NCI-H1417 treated with DMSO at 0.1 percent for 48 hours (cell line): ENCODE measurements around the gene BRSK1.
A peak's percentile ranks its signal among the peaks of the same experiment; 100 is the strongest.

Experiments used
- DNase-seq: peaks from one replicate; lab custom pipeline; 2025; lab: John Stamatoyannopoulos, UW

Gene BRSK1

DNA sequence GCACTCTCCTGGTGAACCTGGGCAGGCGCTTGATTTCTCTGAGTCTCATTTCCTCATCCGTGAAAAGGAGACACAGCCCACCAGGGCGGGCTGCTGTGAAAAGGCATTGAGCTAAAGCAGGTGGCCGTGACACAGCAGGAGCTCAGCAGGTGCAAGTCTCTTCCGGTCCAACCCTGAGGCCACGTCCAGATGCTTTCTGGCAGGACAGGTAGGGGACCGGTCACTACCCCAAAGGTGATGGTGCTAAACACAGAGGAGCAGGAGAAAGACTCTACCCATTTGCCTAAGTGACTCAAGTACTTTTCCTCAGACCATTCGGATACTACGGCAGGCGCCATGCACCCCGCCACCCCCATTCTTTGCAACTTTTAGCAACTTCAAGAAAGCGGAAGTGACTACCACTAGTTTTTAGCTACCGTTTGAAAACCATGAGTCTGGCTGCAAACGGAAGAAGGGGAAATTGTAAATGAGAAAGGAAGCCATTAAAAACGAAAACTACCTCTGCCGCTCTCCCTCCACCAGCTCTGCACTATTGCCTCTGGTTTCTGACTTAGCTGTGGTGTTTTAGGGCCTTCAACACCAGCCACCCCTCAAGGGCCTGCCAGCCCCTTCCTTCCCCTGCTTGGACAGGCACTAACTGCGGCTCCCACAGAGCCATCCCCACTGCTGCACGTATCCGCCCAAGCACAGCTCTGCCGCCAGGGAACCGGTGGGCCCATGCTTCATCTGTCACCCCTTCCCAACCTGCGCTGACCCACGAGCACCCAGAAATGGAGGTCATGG lies 29.8 kb upstream of the BRSK1 start:
- DNase-seq: peak; percentile 20

GRCh38 chr19:55254625-55254977 lies 29.2 kb upstream of the BRSK1 start:
- no peak for DNase-seq

GRCh38 chr19:55255618-55256423 lies 28.0 kb upstream of the BRSK1 start:
- no peak for DNase-seq

DNA sequence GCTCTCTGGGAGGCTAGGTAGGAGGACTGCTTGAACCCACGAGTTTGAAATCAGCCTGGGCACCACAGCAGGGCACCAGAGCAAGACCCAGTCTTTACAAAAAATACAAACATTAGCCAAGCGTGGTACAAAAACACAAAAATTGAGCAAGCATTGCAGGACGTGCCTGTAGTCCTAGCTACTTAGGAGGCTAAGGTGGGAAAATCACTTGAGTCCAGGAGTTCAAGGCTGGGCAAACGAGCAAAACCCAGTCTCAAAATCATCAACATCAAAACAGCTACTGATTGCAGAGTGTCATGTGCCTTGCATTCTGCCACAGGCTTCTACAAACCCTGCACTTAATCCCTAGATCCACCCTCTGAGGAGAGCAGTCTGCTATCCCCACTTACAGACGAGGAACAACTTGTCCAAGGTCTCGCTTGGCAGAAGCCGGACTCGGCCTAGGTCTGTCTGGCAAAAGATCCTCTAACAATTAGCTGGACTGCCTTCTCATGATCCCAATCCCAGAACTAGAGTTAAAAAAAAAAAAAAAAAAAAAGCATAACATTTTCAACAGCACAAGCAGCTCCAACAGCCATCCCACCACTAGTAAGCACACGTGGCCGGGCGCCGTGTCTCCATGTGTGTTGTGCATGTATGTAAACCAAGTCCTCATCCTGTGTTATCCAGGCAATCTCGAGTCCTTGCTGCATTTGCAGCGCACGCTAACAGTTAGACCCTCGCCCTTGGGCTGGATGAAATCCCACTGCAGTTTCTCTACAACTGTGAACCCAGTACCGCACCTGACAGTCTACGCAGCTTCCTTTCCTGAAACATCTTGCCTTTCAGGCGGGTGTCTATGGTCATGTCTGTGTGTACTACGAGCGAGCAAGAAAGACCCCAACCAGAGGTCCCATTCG lies 27.0 kb upstream of the BRSK1 start:
- DNase-seq: no peak

- DNase-seq: no peak
These were observed 26.1 kb upstream of the BRSK1 start for GRCh38 chr19:55257461-55258420.

DNA sequence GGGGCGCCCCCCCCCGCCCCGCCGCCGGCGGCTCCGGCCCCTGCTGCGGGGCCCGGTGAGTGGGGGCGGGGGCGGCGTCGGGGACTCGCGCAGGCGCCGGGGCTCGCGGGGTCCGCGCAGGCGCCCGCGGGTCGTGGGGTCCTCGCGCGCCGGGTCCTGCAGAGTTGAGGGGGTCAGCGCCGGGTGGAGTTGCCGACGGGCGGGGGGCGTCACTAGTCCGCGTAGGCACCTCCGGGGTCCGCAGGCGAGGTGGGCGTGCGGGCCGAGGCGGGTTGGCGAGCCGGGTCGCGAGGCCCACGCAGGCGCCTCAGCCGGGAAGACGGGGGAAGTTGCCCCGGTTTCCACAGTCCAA lies 25.3 kb upstream of the BRSK1 start:
- no peak for DNase-seq

- DNase-seq: peak; percentile 96
These were observed 24.8 kb upstream of the BRSK1 start, which contains the start of gene PPP6R1 for GRCh38 chr19:55258828-55259539. Gene PPP6R1, minus strand, starts transcription at chr19:55259017. Its CDS starts 11,914 bp downstream, at chr19:55247103.

DNA sequence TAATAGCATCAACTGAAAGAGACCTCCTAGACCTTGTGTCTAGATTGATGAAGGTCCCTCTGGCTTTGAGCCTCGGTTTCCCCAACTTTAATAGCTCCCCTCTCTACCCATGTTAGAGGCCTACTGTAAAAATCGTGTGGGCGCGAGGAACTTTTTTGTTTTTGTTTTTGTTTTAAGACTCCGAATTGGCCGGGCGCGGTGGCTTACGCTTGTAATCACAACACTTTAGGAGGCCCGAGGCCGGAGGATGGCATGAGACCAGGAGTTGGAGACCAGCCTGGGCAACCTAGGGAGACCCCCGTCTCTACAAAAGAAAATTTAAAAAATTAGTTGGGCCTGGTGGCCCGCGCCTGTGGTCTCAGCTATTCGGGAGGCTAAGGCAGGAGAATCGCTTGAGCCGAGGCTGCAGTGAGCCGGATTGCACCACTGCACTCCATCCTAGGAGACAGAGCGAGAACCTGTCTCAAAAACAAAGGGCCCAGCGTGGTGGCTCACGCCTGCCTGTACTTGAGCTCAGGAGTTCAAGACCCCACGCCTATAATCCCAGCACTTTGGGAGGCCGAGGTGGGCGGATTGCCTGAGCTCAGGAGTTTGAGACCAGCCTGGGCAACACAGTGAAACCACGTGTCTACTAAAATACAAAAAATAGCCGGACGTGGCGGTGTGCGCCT lies 24.1 kb upstream of the BRSK1 start:
- DNase-seq: no peak

GRCh38 chr19:55261671-55262126 lies 22.1 kb upstream of the BRSK1 start:
- DNase-seq: no peak

DNA sequence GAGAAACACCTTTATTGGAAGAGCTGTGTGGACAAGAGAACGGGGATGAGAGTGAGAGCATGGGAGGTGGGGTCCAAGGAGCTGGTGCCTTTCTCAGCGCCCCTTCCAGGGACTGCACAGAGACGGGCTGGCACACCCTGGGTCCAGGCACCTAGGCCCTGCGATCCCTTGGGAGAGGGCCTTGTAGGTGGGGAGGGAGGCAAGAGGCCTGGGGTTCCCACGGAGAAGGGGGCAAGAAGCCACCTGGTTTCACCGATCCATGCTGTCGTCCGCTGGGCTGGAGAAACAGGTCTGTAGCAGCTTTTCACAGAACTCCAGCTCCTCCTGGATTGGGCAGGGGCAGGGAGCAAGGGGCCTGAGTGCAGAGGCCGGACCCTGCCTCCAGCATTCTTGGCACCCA lies 21.4 kb upstream of the BRSK1 start:
- no peak for DNase-seq

DNA sequence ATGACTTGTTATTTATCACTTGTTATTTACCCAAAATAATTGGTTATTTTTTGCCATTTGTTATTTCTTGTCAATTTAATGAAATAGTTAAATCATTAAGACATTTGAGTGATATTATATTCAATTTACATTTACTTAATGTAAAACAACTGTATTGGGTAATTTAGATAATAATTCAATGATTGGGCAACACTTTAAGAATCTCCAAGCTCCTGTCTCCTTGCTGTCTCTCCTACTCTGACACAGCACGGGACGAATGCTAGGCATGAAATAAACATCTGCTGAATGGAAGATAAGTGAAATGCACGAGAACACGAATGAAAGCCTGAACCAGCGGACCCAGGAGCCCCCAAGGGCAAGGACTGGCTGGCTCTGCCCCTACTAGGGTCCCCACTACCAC lies 19.3 kb upstream of the BRSK1 start:
- no peak for DNase-seq

GRCh38 chr19:55265173-55265572 lies 18.6 kb upstream of the BRSK1 start:
- DNase-seq: no peak

GRCh38 chr19:55265723-55266386 lies 17.9 kb upstream of the BRSK1 start:
- no peak for DNase-seq

DNA sequence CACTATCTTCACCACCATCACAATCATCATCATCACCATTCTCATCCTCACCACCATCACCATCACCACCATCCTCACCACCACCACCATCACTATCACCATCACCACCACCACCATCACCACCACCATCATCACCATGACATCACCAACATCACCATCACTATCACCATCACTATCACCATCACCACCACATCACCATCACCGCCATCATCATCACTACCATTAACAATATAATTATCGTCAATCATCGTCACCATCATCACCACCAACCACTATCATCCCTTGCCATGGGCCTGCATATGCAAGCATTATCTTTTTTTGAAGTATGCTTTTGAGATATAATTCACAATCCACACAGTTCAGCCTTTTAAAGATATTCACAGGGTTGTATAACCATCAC lies 17.4 kb upstream of the BRSK1 start:
- no peak for DNase-seq

GRCh38 chr19:55266840-55267239 lies 17.0 kb upstream of the BRSK1 start:
- no peak for DNase-seq

DNA sequence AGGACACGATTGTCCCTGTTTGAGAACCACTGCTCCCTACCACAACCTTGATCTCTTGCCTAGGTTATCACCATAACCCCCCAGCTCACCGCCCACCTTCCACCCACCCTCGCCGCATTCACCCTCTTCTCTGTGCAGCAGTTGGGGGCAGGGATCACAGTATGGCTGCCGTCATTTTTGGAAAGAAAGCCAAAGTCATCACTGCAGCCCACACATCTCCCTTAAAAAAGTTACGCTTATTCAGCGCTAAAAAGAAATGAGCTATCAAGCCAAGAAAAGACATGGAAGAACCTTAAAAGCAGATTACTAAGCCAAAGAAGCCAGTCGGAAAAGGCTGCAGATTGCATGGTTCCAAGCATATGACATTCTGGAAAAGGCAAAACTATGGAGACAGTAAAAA lies 14.5 kb upstream of the BRSK1 start:
- DNase-seq: no peak

- DNase-seq: no peak
These were observed 13.4 kb upstream of the BRSK1 start for GRCh38 chr19:55270172-55270942.

DNA sequence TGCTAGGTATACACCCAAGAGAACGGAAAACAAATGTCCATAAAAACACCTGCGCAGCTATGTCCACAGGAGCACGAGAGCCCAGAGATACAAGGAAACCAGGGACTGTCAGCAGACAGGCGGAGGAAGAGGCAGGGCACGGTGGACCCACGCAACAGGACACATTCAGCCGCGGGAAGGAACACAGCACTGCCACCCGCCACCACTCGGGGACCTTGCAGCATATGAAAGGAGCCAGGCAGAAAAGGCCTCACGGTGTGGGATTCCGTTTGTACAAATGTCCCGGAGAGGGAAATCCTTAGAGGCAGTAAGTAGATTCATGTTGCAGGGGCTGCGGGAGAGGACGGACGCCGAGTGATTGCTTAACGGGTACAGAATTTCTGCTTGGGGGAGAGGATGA lies 11.7 kb upstream of the BRSK1 start:
- no peak for DNase-seq
